Kidney (tissue), 14 donors: ENCODE data around the gene CHTF8. TPM values are rescaled to one million over a fixed set of nuclear protein-coding genes. Genes with fewer than 3 reads are reported as not detected.

Experiments used
- DNase-seq, 5 donors: peaks; one replicate each; pipeline ENCODE4 v3.0.0-alpha.2; 2013 to 2020
- FAIRE-seq: peaks from 2 replicates; lab custom pipeline; 2012; peaks lifted over from hg19 to GRCh38; lab: Jason Lieb, UNC
- H3K27ac ChIP-seq, 2 donors: one replicate each; pipeline ENCODE4 v1.7.0; 2013; ENCODE audit warnings: low read depth in 2 of 2, low read length in 2 of 2, inconsistent platforms in 1 of 2
- H3K27me3 ChIP-seq: one replicate; pipeline ENCODE4 v1.7.1; 2013; ENCODE audit warnings: low read length, inconsistent platforms; ENCODE audit not compliant: control insufficient read depth, insufficient read depth
- H3K36me3 ChIP-seq, 3 donors: one replicate each; pipeline versions ENCODE4 v1.7.0 to v1.7.1; 2013; ENCODE audit warnings: low read length in 3 of 3, control low read depth in 1 of 3, inconsistent platforms in 1 of 3; ENCODE audit not compliant: insufficient read depth in 3 of 3, control insufficient read depth in 2 of 3
- H3K4me1 ChIP-seq, 3 donors: one replicate each; pipeline versions ENCODE4 v1.7.0 to v1.7.1; 2013; ENCODE audit warnings: low read length in 3 of 3, inconsistent platforms in 1 of 3, low read depth in 1 of 3; ENCODE audit not compliant: control insufficient read depth in 2 of 3, insufficient read depth in 2 of 3
- H3K4me3 ChIP-seq, 3 donors: one replicate each; pipeline versions ENCODE4 v1.7.0 to v1.8.1; 2013; ENCODE audit warnings: low read length in 3 of 3, control low read depth in 1 of 3, inconsistent platforms in 1 of 3
- H3K9ac ChIP-seq, 3 donors: one replicate each; pipeline versions ENCODE4 v1.7.0 to v1.7.1; 2013; ENCODE audit warnings: low read length in 3 of 3, control low read depth in 1 of 3, inconsistent platforms in 1 of 3
- H3K9me3 ChIP-seq, 3 donors: one replicate each; pipeline versions ENCODE4 v1.7.0 to v1.7.1; 2013; ENCODE audit warnings: low read length in 3 of 3, control low read depth in 1 of 3, inconsistent platforms in 1 of 3; ENCODE audit not compliant: control insufficient read depth in 2 of 3, insufficient read depth in 1 of 3
- CTCF ChIP-seq: IDR thresholded peaks from 3 replicates; pipeline ENCODE4 v1.5.1; 2012; ENCODE audit warnings: mild to moderate bottlenecking, moderate library complexity, borderline replicate concordance; ENCODE audit not compliant: insufficient read depth; ENCODE audit errors: extremely low read depth
- intact Hi-C: fragments of 100-400 bp; cut with DNase I; formaldehyde crosslinking; loops from one replicate; pipeline ENCODE4 v1.11.1; 2022
- polyA plus RNA-seq: library from polyadenylated mRNA; stranded (reverse); fragments of 350-450 nt; fragmentation: Illumina TruSeq; extraction: RNeasy Lipid Tissue Mini Kit (QIAGEN cat#74804); gene quantifications from one replicate; pipeline ENCODE4 v1.2.3, GENCODE V29; 2014; ENCODE audit warnings: low read depth, low replicate concordance; ENCODE audit not compliant: insufficient read depth
- total RNA-seq: library from RNA; stranded (reverse); fragmentation: NEBNext Ultra II Directional; extraction: Animal tissue kit (Norgen Biotek cat#: 25700); gene quantifications from one replicate; pipeline ENCODE4 v1.2.1, GENCODE V29; 2021
- donor health status: control.
- donor health status: control.
- donor health status: control.
- donor health status: control.
- donor health status: control.
- donor health status: DM: yes; HTN: yes; CAD: no.
- donor health status: Normal renal cell carcinoma (clear cell type).

CHTF8 gene
- total and polyA plus RNA-seq, 2 donors from 2014 or later = 124 to 163 TPM

DNA sequence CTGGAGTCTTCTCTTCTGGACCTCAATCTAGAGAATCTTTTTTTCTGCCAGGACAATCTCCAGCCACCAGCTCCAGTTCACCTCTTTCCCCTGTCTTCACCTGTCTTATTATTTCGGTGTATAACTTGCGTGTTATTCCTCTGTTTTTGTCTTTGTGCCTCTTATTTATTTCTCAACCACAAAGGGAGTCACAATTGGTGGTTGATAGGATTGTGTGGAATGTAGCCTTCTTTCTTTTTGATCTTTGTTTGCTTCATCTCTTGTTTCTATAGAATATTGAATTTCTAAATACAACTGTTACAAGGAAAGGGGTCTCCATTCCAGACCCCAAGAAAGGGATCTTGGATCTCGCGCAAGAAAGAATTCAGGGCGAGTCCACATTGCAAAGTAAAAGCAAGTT, 62.9 kb downstream of the CHTF8 start:
- Histone ChIP-seq H3K27ac (no peak overlapping the region), H3K9ac (no peak overlapping the region), H3K36me3 (no peaks in the 10 kb centered on the region), H3K4me1 (peaks cover 0 to 4% (median 0%) of the 10 kb centered on the region in 3 donors), H3K27me3 (no peaks in the 10 kb centered on the region), H3K9me3 (no peaks in the 10 kb centered on the region), H3K4me3 (no peak overlapping the region)
- intact Hi-C loops = no loop called here
- TF ChIP-seq CTCF = no peak
- no peak for FAIRE-seq
- DNase-seq = no peak

Other genes starting within 250 kb of the CHTF8 start
- 2.1 TPM for gene HAS3, start 26.9 kb downstream of the CHTF8 start, total RNA-seq
- gene HAS3, start 26.9 kb downstream of the CHTF8 start, polyA plus RNA-seq = 0.34 TPM
- 41.7 TPM for gene UTP4, start 61 bp upstream of the CHTF8 start, total RNA-seq
- gene UTP4, start 61 bp upstream of the CHTF8 start, polyA plus RNA-seq = 57.2 TPM
- gene SNTB2, start 54.6 kb upstream of the CHTF8 start, total RNA-seq = 45.1 TPM
- gene SNTB2, start 54.6 kb upstream of the CHTF8 start, polyA plus RNA-seq = 4.8 TPM
- gene VPS4A, start 178.8 kb upstream of the CHTF8 start, total RNA-seq = 38.6 TPM
- gene VPS4A, start 178.8 kb upstream of the CHTF8 start, polyA plus RNA-seq = 62.1 TPM
- 22.4 TPM for gene PDF, start 198.0 kb upstream of the CHTF8 start, total RNA-seq
- gene PDF, start 198.0 kb upstream of the CHTF8 start, polyA plus RNA-seq = 30.8 TPM
- gene COG8, start 207.0 kb upstream of the CHTF8 start, total RNA-seq = 49.5 TPM
- gene COG8, start 207.0 kb upstream of the CHTF8 start, polyA plus RNA-seq = 33.8 TPM
- gene NIP7, start 207.2 kb upstream of the CHTF8 start, total RNA-seq = 20.2 TPM
- 9.9 TPM for gene NIP7, start 207.2 kb upstream of the CHTF8 start, polyA plus RNA-seq
- 2.6 TPM for gene TMED6, start 219.2 kb upstream of the CHTF8 start, total RNA-seq
- 11.5 TPM for gene TMED6, start 219.2 kb upstream of the CHTF8 start, polyA plus RNA-seq